GM19455 (cell line): Measurements from ENCODE around the gene OVCA2.

Experiments
- ATAC-seq: cut with Tn5 transposase; IDR thresholded peaks from one replicate; pipeline ENCODE4 v1.9.1; 2021; ENCODE audit not compliant: unreplicated experiment

Gene OVCA2

GRCh38 chr17:2030779-2031163 is 11.1 kb upstream of the OVCA2 start:
- ATAC-seq: no peak

GRCh38 chr17:2033153-2033552 is 8.7 kb upstream of the OVCA2 start:
- ATAC-seq: no peak

DNA sequence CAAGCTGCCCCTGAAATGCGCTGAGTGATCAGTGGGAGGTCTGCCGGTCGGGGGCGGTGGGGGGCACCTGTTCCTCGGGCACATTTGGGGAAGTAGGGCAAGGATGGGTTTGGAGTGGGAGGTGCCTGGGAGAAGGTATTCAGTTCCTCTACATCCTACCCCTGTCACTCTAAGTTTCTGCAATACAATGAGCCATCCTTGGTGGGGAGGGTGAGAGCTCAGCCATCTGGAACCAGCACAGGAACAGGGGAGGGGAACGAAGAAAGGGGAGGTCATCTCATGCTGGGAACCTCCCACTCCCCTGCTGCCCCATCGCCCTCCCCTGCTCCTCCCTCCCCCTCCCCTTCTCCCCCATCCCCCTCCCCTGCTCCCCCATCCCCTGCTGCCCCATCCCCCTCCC is 7.7 kb upstream of the OVCA2 start:
- ATAC-seq: no peak

DNA sequence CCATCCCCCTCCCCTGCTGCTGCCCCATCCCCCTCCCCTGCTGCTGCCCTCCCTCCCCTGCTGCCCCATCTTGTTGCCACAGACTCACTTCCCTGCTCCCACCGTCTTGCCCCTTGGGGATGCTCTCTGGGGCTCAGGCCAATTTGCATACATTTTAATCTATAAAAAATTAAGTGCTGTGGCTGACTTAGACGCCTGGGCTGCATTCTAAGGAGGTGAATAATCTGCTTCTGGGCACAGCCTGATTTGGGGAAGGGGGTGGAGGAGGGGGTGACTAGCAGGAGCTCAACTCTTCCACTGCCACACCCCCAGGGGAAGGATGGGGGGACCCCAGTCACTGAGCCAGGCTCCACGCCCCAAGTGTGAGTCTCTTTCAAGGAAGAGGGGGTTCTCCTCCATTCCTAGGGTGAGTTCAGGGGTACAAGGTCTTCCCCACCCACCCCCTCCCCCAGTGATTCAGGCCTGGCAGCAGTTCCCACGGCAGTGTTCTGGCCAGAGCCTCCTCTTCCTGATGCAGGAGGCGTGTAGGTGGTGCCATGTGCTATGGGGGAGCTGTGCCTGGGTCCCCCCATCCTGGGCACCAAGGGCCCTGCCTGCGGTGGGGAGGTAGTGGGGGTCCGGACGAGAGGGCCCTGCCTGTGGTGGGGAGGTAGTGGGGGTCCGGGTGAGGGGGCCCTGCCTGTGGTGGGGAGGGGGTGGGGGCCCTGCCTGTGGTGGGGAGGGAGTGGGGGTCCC is 6.8 kb upstream of the OVCA2 start:
- ATAC-seq: no peak

GRCh38 chr17:2035541-2036488 is 6.0 kb upstream of the OVCA2 start:
- ATAC-seq: no peak

DNA sequence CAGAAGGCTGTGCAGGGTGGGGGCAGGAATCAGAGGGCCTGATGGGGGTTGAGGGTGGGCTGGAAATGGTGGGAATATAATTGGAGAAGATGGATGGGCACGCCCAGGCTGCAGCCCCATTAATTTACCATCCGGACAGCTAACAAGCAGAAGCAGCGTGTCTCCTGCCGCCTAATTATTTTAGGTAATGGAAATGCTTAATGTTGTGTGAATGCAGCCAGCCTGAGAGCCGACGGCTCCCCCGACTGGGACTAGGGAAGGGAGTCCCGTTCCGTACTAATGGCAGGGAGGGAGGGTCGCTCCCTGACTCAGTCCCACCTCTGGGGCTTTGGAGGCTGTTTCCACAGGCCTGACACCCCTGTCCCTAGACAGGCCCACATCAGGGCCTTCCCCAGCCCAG is 4.7 kb upstream of the OVCA2 start:
- ATAC-seq: no peak

DNA sequence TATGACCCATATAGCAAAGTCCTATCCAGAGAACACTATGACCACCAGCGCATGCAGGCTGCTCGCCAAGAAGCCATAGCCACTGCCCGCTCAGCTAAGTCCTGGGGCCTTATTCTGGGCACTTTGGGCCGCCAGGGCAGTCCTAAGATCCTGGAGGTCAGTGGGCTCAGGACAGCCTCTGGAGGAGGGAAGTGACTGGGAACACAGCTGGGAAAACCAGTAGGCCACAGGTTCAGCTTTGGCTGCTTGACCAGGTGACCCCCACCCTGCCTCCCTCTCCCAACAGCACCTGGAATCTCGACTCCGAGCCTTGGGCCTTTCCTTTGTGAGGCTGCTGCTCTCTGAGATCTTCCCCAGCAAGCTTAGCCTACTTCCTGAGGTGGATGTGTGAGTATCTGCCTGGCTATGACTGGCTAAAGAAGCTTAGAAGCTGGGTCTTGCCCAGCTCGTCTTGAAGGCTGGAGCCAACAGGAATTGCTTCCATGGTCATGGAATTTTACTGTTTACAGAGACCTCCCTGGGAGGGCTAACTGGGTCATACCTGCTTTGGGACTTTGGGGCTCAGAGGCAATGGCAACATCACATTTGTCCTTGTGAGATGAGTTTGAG is 1.5 kb upstream of the OVCA2 start:
- no peak for ATAC-seq

- ATAC-seq: no peak
Measured at GRCh38 chr17:2040942-2041560, 771 bp upstream of the OVCA2 start.

- ATAC-seq: no peak
Measured at GRCh38 chr17:2042390-2042847, 597 bp downstream of the OVCA2 start.

DNA sequence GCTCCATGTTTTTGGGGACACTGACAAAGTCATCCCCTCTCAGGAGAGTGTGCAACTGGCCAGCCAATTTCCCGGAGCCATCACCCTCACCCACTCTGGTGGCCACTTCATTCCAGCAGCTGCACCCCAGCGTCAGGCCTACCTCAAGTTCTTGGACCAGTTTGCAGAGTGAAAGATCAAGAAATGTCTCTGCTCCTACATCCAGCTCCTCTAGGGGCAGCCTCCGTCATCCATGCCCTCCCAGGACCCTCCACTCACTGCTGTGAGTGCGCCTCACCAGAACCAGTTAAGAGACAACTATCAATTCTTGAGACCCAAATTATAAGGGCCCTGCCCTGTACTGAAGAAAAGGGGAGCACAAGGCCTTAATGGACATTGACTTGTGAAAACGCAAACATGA is 1.1 kb downstream of the OVCA2 start:
- ATAC-seq: no peak

DNA sequence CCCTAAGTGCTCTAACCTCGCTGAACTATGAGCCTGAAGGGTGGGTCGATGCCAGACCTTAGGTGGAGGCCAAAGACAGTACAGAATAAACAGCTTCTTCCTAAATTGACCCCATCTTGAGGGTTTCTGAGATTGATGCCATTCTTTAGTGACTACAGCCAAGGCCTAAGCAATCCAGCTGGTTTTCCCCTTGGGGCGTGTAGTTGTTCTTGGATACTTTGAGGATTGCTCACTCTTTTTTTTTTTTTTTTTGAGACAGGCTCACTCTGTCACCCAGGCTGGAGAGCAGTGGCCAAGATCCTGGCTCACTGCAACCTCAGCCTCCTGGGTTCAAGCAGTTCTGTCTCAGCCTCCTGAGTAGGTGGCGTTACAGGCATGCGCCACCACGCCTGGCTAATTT is 2.0 kb downstream of the OVCA2 start:
- ATAC-seq: no peak

GRCh38 chr17:2044263-2044894 is 2.6 kb downstream of the OVCA2 start:
- ATAC-seq: no peak

- no peak for ATAC-seq
Measured at GRCh38 chr17:2047590-2047989, 5.8 kb downstream of the OVCA2 start.

- ATAC-seq: no peak
Measured at GRCh38 chr17:2048805-2049204, 7.0 kb downstream of the OVCA2 start.

DNA sequence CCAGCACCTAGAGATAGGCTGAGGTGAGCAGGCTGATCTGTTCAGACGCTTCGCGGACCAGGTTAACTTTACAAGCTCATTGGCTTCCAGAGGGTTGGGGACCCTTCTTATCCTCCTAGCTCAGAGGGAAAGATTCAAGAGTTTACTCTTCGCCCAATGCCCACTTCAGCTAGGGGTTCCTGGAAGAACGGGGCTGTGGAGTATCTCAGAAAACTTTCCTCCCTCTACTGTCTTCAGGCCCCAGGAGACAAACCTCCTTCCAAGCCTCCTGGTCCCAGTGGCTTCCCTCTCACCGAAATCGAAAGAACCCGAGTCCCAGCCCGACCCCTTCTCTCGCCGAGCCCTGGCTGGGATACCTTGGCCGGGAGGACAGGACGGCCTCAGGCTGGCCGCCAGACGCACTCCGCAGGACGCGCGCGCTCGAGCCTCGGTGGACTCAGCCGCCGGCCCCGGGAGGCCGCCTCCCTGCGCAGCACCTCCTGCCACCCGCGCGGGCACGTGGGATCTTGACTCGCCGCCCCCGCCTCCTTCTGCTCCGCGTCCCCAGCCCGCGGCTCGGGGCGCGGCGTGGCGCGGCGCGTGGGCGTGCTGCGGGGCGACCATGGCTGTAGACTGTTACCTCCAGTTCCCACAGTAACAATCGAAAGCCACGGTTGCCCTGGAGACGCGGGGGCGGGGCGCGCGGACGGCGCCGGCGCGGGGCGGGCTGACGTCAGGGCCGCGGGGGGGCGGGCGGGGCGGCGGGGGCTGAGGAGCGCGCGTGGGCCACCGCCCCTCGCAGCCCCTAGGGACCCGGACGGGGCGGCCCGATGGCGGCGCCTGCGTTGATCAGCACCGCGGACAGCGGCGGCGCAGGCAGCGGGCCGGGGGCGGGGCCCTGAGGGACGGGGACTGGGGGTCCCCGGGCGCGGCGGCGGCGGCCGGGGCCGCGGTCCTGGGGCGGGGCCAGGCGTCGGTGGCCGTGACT is 7.8 kb downstream of the OVCA2 start:
- ATAC-seq: no peak

DNA sequence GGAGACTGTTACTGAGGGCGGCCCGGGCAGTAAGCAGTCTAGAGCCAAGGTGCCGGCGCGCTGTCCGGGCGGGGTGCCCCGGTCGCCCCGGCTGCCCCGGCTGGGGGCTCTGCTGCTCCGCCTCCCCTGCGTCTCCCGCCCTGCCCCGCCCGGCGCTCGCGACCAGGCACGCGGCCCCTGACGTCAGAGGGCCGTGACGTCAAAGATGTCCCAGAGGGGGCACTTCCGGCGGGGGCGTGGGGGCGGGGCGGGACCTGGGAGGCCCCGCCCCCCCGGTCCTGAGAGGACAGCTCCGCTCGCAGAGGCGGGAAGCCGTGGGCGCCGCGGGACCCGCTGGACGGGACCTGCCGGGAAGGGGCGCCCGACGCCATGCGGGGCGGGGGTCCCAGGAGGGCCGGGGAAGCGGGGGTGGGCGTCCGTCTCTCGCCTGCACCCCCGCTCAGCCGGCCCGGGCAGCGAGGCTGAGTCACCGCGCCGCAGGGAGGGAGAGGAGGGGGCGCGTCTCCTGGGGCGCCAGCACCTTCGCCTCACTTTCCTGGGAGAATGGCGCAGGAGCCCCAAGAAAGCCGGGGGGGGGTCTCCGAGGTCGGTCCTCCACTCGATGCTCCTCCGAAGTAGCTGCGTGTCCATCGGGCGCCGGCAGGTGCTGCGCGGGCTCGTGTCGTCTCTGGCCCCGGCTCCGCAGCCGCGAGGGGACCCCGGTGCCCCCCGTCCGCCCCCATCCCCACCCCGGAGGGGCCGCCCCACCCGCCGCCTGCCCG is 8.7 kb downstream of the OVCA2 start:
- ATAC-seq: no peak

GRCh38 chr17:2051061-2051932 is 9.5 kb downstream of the OVCA2 start:
- ATAC-seq: no peak
